Measurements from ENCODE around the gene MIF. TPM values are rescaled to one million over a fixed set of nuclear protein-coding genes. Genes with fewer than 3 reads are reported as not detected.
"Not testable (repeated sequence)": the region's sequence is repeated elsewhere in the genome, so short reads cannot be mapped to it uniquely, and the experiment has no call there.

Gene MIF
- total RNA-seq, 5 donors from 2014 or later (not counting 1 experiment from before 2014, with no cell fraction given), result 182 to 334 (median 289) TPM

DNA sequence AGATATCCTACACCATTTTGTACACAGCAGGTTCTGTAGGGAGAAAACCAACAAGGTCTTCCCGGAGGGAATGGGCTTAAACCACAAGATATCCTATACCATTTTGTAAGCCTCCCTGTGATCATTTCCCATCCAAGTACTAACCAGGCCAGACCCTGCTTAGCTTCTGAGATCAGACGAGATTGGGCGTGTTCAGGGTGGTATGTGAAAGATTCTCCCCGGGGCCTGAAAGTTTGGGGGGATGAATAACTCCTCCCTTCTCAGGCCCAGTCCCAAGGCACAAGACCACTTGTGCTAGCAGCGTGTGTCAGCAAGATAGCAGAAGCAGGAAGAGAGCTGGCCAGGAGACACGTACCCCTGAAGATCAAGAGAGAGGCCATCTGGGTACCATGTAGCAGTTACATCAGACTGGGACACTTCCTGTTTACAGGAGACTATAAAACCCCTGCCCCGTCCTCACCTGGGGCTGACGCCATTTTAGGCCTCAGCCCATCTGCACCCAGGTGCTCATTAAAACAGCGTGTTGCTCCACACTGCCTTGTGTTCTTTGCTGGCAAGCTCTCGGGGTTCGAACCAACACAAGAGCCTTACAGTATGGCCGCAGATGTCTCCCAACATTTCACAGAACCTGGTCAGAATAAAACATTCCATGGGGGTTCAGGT is 17.3 kb downstream of the MIF start:
- CTCF ChIA-PET, result no interaction called here

GRCh38 chr22:23912293-23912903 is 18.2 kb downstream of the MIF start:
- Histone ChIP-seq H3K27ac (ENCODE audit: low read length) (no peak overlapping the region), H3K9me3 (no peaks in the 10 kb centered on the region), H3K27me3 (replicated peaks in 1 of 2; ENCODE audit: control insufficient read depth in 2 of 2, extremely low read depth in 1 of 2, insufficient read depth in 2 of 2, low read length in 1 of 2) (peaks cover 0 to 6% of the 10 kb centered on the region in 2 experiments), H3K4me1 (ENCODE audit: control insufficient read depth in 1 of 2, extremely low read depth in 1 of 2, insufficient read depth in 2 of 2, low read length in 2 of 2) (peaks cover 2 to 11% of the 10 kb centered on the region in 2 experiments), H3K36me3 (ENCODE audit: control insufficient read depth in 2 of 2, extremely low read depth in 1 of 2, insufficient read depth in 1 of 2, low read length in 1 of 2) (peaks cover 0 to 3% of the 10 kb centered on the region in 2 donors), H3K4me3 (ENCODE audit: control insufficient read depth in 1 of 2, extremely low read depth in 1 of 2, low read length in 1 of 2) (no peak overlapping the region)
- 100% methylated on average over 7 of the region's 9 CpGs for WGBS (ENCODE audit: insufficient coverage)
- Mint-ChIP-seq H3K36me3 (no peaks in the 10 kb centered on the region), H3K27me3 (peaks cover 0 to 2% of the 10 kb centered on the region in 2 donors), H3K4me1 (peaks cover 11 to 22% (median 16%) of the 10 kb centered on the region in 3 donors), H3K27ac (peak overlapping the region in 1 of 2 donors; percentile 7), H3K9me3 (no peaks in the 10 kb centered on the region), H3K4me3 (peak overlapping the region in 1 of 3 donors; percentile 13)
- ChIA-PET CTCF (no interaction called here), POLR2A (no interaction called here)
- ATAC-seq (replicated peaks in 1 of 4) (no peak), DNase-seq (no peak)

More for the DNA sequence above, 17.3 kb downstream of the MIF start:
- no peaks in the 10 kb centered on the region for H3K36me3 Mint-ChIP-seq
- Histone ChIP-seq H3K4me3 (ENCODE audit: control insufficient read depth in 1 of 2, extremely low read depth in 1 of 2, low read length in 1 of 2) (no peak overlapping the region), H3K27me3 (replicated peaks in 1 of 2; ENCODE audit: control insufficient read depth in 2 of 2, extremely low read depth in 1 of 2, insufficient read depth in 2 of 2, low read length in 1 of 2) (peaks cover 0 to 11% of the 10 kb centered on the region in 2 experiments), H3K36me3 (ENCODE audit: control insufficient read depth in 2 of 2, extremely low read depth in 1 of 2, insufficient read depth in 1 of 2, low read length in 1 of 2) (peaks cover 0 to 3% of the 10 kb centered on the region in 2 donors), H3K27ac (ENCODE audit: low read length) (no peak overlapping the region), H3K4me1 (ENCODE audit: control insufficient read depth in 1 of 2, extremely low read depth in 1 of 2, insufficient read depth in 2 of 2, low read length in 2 of 2) (peaks cover 2 to 11% of the 10 kb centered on the region in 2 experiments), H3K9me3 (no peaks in the 10 kb centered on the region)
- ATAC-seq (replicated peaks in 1 of 4) (no peak), DNase-seq (no peak)
- no peaks in the 10 kb centered on the region for H3K9me3 Mint-ChIP-seq
- POLR2A ChIA-PET, result no interaction called here
- peaks cover 0 to 2% of the 10 kb centered on the region in 2 donors for H3K27me3 Mint-ChIP-seq
- 89% methylated on average over 7 of the region's 12 CpGs for WGBS (ENCODE audit: insufficient coverage)
- no peak overlapping the region for H3K27ac Mint-ChIP-seq
- peaks cover 11 to 22% (median 16%) of the 10 kb centered on the region in 3 donors for H3K4me1 Mint-ChIP-seq
- H3K4me3 Mint-ChIP-seq, result peak overlapping the region in 1 of 3 donors; percentile 13

- peak overlapping the region; percentile 35 to 75 for H3K4me3 ChIP-seq (ENCODE audit: control insufficient read depth in 1 of 2, extremely low read depth in 1 of 2, low read length in 1 of 2)
- peak overlapping the region; percentile 84 for H3K27ac ChIP-seq (ENCODE audit: low read length)
- H3K36me3 ChIP-seq (ENCODE audit: control insufficient read depth in 2 of 2, extremely low read depth in 1 of 2, insufficient read depth in 1 of 2, low read length in 1 of 2), result peaks cover 0 to 5% of the 10 kb centered on the region in 2 donors
- Mint-ChIP-seq H3K4me1 (peaks cover 11 to 22% (median 16%) of the 10 kb centered on the region in 3 donors), H3K27me3 (peaks cover 0 to 2% of the 10 kb centered on the region in 2 donors), H3K4me3 (peak overlapping the region; percentile 88 to 94 (median 93)), H3K27ac (peak overlapping the region; percentile 93 to 97), H3K36me3 (no peaks in the 10 kb centered on the region), H3K9me3 (no peaks in the 10 kb centered on the region)
- H3K9me3 ChIP-seq, result no peaks in the 10 kb centered on the region
- WGBS (ENCODE audit: insufficient coverage), result 20% methylated on average over 1 of the region's 1 CpG
- peak in 1 of 4 experiments; percentile 0 for ATAC-seq (replicated peaks in 1 of 4)
- H3K27me3 ChIP-seq (replicated peaks in 1 of 2; ENCODE audit: control insufficient read depth in 2 of 2, extremely low read depth in 1 of 2, insufficient read depth in 2 of 2, low read length in 1 of 2), result peaks cover 0 to 1% of the 10 kb centered on the region in 2 experiments
- peaks cover 2 to 11% of the 10 kb centered on the region in 2 experiments for H3K4me1 ChIP-seq (ENCODE audit: control insufficient read depth in 1 of 2, extremely low read depth in 1 of 2, insufficient read depth in 2 of 2, low read length in 2 of 2)
- ChIA-PET POLR2A (interaction anchor here (0.5 to 1.2 kb wide), 2 partner anchors 19 to 1150 kb away, joined by 5 to 12 read pairs; partner anchors contain the start of gene MIF (in 1 of the 2)), CTCF (interaction anchor here in 1 of 2 donors (1.6 kb wide), 1 partner anchor 19 kb away, joined by 14 read pairs; the partner anchor contains the start of gene MIF)
- no peak for DNase-seq
Observed at GRCh38 chr22:23913306-23913660, 19.1 kb downstream of the MIF start.

DNA sequence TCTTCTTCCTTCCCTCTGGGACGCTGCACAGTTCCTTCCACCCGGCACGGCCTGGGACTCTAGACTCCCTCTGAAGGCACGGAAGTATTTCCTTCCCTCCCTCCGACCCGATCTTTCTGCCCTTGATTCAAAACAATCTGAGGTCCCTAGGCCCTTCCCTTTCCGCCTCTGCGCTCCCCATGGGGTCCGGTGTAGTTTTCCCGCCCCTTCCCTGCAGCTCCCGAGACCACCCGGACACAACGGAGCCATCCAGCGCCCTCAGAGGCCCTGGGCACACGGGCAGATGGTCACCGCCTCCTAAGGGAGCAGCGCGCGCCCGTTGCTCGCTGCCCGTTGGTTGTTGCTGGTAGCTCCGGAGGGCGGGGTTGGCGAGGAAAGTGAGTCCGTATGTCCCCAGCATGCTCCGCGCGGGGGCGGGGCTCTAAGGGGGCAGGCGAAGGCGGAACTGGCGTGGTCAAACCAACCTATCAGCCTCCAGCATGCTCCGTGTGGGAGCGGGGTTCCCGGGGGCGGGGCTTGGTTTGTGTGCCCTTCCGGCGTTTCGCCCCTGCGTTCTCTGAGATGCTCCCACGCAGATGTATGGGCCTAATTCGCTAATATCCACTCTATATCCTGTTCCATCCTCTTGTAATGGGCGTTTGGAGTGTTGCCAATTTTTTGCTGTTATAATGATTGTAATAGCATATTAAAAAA is 19.6 kb downstream of the MIF start:
- DNase-seq, result peak; percentile 93 to 99 (median 98)

GRCh38 chr22:23915290-23915689 is 21.1 kb downstream of the MIF start:
- peaks cover 2 to 11% of the 10 kb centered on the region in 2 experiments for H3K4me1 ChIP-seq (ENCODE audit: control insufficient read depth in 1 of 2, extremely low read depth in 1 of 2, insufficient read depth in 2 of 2, low read length in 2 of 2)
- H3K27ac Mint-ChIP-seq, result peak overlapping the region in 1 of 2 donors; percentile 71
- POLR2A ChIA-PET, result no interaction called here

More for the DNA sequence above, 19.6 kb downstream of the MIF start:
- H3K9me3 ChIP-seq, result no peaks in the 10 kb centered on the region
- Mint-ChIP-seq H3K4me3 (peak overlapping the region; percentile 88 to 94 (median 93)), H3K27ac (peak overlapping the region; percentile 93 to 97), H3K27me3 (no peaks in the 10 kb centered on the region), H3K36me3 (no peaks in the 10 kb centered on the region), H3K9me3 (no peaks in the 10 kb centered on the region), H3K4me1 (peaks cover 11 to 22% (median 16%) of the 10 kb centered on the region in 3 donors)
- peak overlapping the region; percentile 84 for H3K27ac ChIP-seq (ENCODE audit: low read length)
- peak; percentile 99 to 100 (median 99) for ATAC-seq (replicated peaks in 1 of 4)
- H3K27me3 ChIP-seq (replicated peaks in 1 of 2; ENCODE audit: control insufficient read depth in 2 of 2, extremely low read depth in 1 of 2, insufficient read depth in 2 of 2, low read length in 1 of 2), result no peaks in the 10 kb centered on the region
- WGBS (ENCODE audit: insufficient coverage), result under 1% methylated on average over 33 of the region's 44 CpGs
- peaks cover 0 to 6% of the 10 kb centered on the region in 2 donors for H3K36me3 ChIP-seq (ENCODE audit: control insufficient read depth in 2 of 2, extremely low read depth in 1 of 2, insufficient read depth in 1 of 2, low read length in 1 of 2)
- CTCF ChIA-PET, result interaction anchor here in 1 of 2 donors (1.6 kb wide), 1 partner anchor 20 kb away, joined by 14 read pairs; the partner anchor contains the start of gene MIF
- peaks cover 2 to 11% of the 10 kb centered on the region in 2 experiments for H3K4me1 ChIP-seq (ENCODE audit: control insufficient read depth in 1 of 2, extremely low read depth in 1 of 2, insufficient read depth in 2 of 2, low read length in 2 of 2)
- POLR2A ChIA-PET, result interaction anchor here in 1 of 2 donors (1.2 kb wide), 1 partner anchor 20 kb away, joined by 12 read pairs; the partner anchor contains the start of gene MIF
- H3K4me3 ChIP-seq (ENCODE audit: control insufficient read depth in 1 of 2, extremely low read depth in 1 of 2, low read length in 1 of 2), result peak overlapping the region; percentile 75

GRCh38 chr22:23920267-23920611 is 26.1 kb downstream of the MIF start:
- H3K27me3 Mint-ChIP-seq; H3K4me3 Mint-ChIP-seq; H3K4me3 ChIP-seq (ENCODE audit: control insufficient read depth in 1 of 2, extremely low read depth in 1 of 2, low read length in 1 of 2); H3K27me3 ChIP-seq (replicated peaks in 1 of 2; ENCODE audit: control insufficient read depth in 2 of 2, extremely low read depth in 1 of 2, insufficient read depth in 2 of 2, low read length in 1 of 2); H3K4me1 ChIP-seq (ENCODE audit: control insufficient read depth in 1 of 2, extremely low read depth in 1 of 2, insufficient read depth in 2 of 2, low read length in 2 of 2); H3K9me3 ChIP-seq; H3K27ac Mint-ChIP-seq; H3K36me3 Mint-ChIP-seq; CTCF ChIA-PET; H3K4me1 Mint-ChIP-seq; ATAC-seq (replicated peaks in 1 of 4); H3K27ac ChIP-seq (ENCODE audit: low read length): not testable (repeated sequence)
- H3K9me3 Mint-ChIP-seq, result peaks cover 5 to 11% (median 6%) of the 10 kb centered on the region in 3 donors
- WGBS (ENCODE audit: insufficient coverage), result no CpG with 5 or more reads among the region's 1 CpG
- H3K36me3 ChIP-seq (ENCODE audit: control insufficient read depth in 2 of 2, extremely low read depth in 1 of 2, insufficient read depth in 1 of 2, low read length in 1 of 2), result peaks cover 0 to 37% of the 10 kb centered on the region in 2 donors
- DNase-seq, result peak in 1 of 35 experiments; percentile 0
- POLR2A ChIA-PET, result interaction anchor here in 1 of 2 donors (0.6 kb wide), 1 partner anchor 63 kb away, joined by 4 read pairs; the partner anchor contains the start of gene SLC2A11

More at GRCh38 chr22:23915290-23915689, 21.1 kb downstream of the MIF start:
- DNase-seq, result no peak
- ATAC-seq (replicated peaks in 1 of 4), result no peak
- Histone ChIP-seq H3K36me3 (ENCODE audit: control insufficient read depth in 2 of 2, extremely low read depth in 1 of 2, insufficient read depth in 1 of 2, low read length in 1 of 2) (peaks cover 0 to 12% of the 10 kb centered on the region in 2 donors), H3K4me3 (ENCODE audit: control insufficient read depth in 1 of 2, extremely low read depth in 1 of 2, low read length in 1 of 2) (no peak overlapping the region), H3K9me3 (no peaks in the 10 kb centered on the region), H3K27ac (ENCODE audit: low read length) (no peak overlapping the region), H3K27me3 (replicated peaks in 1 of 2; ENCODE audit: control insufficient read depth in 2 of 2, extremely low read depth in 1 of 2, insufficient read depth in 2 of 2, low read length in 1 of 2) (no peaks in the 10 kb centered on the region)
- Mint-ChIP-seq H3K4me3 (no peak overlapping the region), H3K9me3 (no peaks in the 10 kb centered on the region), H3K4me1 (peaks cover 11 to 22% (median 16%) of the 10 kb centered on the region in 3 donors), H3K36me3 (no peaks in the 10 kb centered on the region), H3K27me3 (no peaks in the 10 kb centered on the region)
- WGBS (ENCODE audit: insufficient coverage), result no CpG with 5 or more reads among the region's 3 CpGs
- CTCF ChIA-PET, result no interaction called here

Measured in T-cell (primary cell).